PC-3 (cell line): Measurements from ENCODE around the gene SCN1A.

ENCODE experiments used
- EZH2 ChIP-seq: fragments of 300-600 bp; sonication (generic); IDR thresholded peaks from one replicate; pipeline ENCODE4 v1.6.1; 2017; ENCODE audit warnings: antibody characterized with exemption, mild to moderate bottlenecking, low read length; ENCODE audit not compliant: unreplicated experiment
- EZH2phosphoT487 ChIP-seq: fragments of 300-600 bp; sonication (generic); IDR thresholded peaks from 2 replicates; pipeline ENCODE4 v1.6.1; 2018; ENCODE audit warnings: mild to moderate bottlenecking, antibody characterized with exemption, low read length, borderline replicate concordance
- TF ChIP-seq, protein P1 (sequence below): fragments of 300-600 bp; sonication (generic); conservative IDR thresholded peaks from 2 replicates; pipeline ENCODE4 v1.5.1; 2017; ENCODE audit warnings: antibody characterized with exemption, low read depth, mild to moderate bottlenecking, low read length

DNA sequence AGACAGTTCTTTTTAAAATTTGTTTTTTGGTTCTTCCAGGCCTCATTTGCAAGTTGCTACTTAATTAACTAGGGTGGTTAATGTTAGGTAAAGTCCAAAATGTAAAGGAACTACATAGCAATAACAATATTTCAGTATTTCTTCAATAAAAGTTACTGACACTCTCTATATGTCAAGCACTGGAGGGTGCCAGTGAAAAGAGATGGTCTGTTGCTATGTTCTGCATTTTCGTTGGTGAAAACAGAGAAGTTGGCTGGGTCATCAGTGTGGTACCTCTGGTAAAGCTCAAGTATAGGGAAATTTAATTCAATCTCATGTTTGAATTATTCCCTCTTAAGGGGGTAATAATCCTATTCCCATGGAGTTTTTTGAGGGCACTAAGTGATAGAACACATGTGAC lies 16.3 kb upstream of the SCN1A start:
- TF ChIP-seq, protein P1, sequence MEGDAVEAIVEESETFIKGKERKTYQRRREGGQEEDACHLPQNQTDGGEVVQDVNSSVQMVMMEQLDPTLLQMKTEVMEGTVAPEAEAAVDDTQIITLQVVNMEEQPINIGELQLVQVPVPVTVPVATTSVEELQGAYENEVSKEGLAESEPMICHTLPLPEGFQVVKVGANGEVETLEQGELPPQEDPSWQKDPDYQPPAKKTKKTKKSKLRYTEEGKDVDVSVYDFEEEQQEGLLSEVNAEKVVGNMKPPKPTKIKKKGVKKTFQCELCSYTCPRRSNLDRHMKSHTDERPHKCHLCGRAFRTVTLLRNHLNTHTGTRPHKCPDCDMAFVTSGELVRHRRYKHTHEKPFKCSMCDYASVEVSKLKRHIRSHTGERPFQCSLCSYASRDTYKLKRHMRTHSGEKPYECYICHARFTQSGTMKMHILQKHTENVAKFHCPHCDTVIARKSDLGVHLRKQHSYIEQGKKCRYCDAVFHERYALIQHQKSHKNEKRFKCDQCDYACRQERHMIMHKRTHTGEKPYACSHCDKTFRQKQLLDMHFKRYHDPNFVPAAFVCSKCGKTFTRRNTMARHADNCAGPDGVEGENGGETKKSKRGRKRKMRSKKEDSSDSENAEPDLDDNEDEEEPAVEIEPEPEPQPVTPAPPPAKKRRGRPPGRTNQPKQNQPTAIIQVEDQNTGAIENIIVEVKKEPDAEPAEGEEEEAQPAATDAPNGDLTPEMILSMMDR: no peak
- no peak for TF ChIP-seq EZH2
- no peak for TF ChIP-seq EZH2phosphoT487
